ENCODE data around the gene ETNPPL. TPM values are rescaled to one million over a fixed set of nuclear protein-coding genes. Genes with fewer than 3 reads are reported as not detected.

ETNPPL gene
- polyA plus RNA-seq, 3 donors, result not detected

DNA sequence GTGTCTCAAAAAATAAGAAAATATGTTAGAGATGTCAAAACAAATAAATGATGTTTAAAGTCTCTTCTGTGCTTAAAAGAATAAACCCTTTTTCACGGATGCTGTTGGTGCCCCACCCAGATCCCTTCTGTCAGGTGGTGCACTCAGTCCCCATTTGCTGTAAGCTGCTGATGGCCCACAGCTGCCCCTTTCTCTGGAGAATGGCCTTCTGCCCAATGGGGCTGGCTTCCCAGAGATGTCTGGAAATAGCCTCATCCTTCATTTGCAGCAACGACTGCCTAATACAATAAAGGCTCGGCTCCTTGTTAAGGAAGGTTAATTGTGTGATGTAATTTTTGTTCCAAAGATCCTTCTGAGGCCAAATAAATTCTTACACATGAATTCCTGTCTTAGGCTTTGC is 31.8 kb downstream of the ETNPPL start:
- H3K36me3 ChIP-seq (replicated peaks in 1 of 2; ENCODE audit: control insufficient read depth in 1 of 2, insufficient read depth in 2 of 2, low read length in 2 of 2), result no peaks in the 10 kb centered on the region
- H3K27me3 Mint-ChIP-seq (ENCODE audit: low read depth in 3 of 3), result peaks cover 5 to 7% (median 5%) of the 10 kb centered on the region in 3 donors
- DNase-seq, result no peak
- H3K9ac ChIP-seq (ENCODE audit: insufficient read depth, low read length, poor library complexity, severe bottlenecking), result no peak overlapping the region
- H3K27ac Mint-ChIP-seq, result no peak overlapping the region
- TF ChIP-seq, protein P1, sequence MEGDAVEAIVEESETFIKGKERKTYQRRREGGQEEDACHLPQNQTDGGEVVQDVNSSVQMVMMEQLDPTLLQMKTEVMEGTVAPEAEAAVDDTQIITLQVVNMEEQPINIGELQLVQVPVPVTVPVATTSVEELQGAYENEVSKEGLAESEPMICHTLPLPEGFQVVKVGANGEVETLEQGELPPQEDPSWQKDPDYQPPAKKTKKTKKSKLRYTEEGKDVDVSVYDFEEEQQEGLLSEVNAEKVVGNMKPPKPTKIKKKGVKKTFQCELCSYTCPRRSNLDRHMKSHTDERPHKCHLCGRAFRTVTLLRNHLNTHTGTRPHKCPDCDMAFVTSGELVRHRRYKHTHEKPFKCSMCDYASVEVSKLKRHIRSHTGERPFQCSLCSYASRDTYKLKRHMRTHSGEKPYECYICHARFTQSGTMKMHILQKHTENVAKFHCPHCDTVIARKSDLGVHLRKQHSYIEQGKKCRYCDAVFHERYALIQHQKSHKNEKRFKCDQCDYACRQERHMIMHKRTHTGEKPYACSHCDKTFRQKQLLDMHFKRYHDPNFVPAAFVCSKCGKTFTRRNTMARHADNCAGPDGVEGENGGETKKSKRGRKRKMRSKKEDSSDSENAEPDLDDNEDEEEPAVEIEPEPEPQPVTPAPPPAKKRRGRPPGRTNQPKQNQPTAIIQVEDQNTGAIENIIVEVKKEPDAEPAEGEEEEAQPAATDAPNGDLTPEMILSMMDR (IDR thresholded peaks at IDR 0.05), result no peak
- no peak overlapping the region for H3K4me3 Mint-ChIP-seq
- no peaks in the 10 kb centered on the region for H3K27me3 ChIP-seq (ENCODE audit: control insufficient read depth in 2 of 2, insufficient read depth in 2 of 2, low read length in 2 of 2)
- peaks cover 0 to 22% (median 15%) of the 10 kb centered on the region in 7 donors for H3K9me3 Mint-ChIP-seq
- H3K27ac ChIP-seq (ENCODE audit: low read depth in 1 of 2, low read length in 2 of 2), result no peak overlapping the region
- peaks cover 0 to 12% of the 10 kb centered on the region in 2 donors for H3K9me3 ChIP-seq (replicated peaks in 1 of 2; ENCODE audit: control insufficient read depth in 1 of 2, insufficient read depth in 1 of 2, low read length in 2 of 2)
- intact Hi-C loops (cut with micrococcal nuclease), result no loop called here
- no peaks in the 10 kb centered on the region for H3K36me3 Mint-ChIP-seq
- no peaks in the 10 kb centered on the region for H3K4me1 Mint-ChIP-seq
- no peaks in the 10 kb centered on the region for H4K20me1 ChIP-seq (ENCODE audit: insufficient read depth, low read length)
- no peaks in the 10 kb centered on the region for H3K4me1 ChIP-seq (ENCODE audit: control insufficient read depth in 1 of 2, insufficient read depth in 2 of 2, low read length in 2 of 2)
- no peak overlapping the region for H2AFZ ChIP-seq (ENCODE audit: insufficient read depth, low read depth, low read length, poor library complexity, severe bottlenecking)
- no peaks in the 10 kb centered on the region for H3K79me2 ChIP-seq (ENCODE audit: insufficient read depth, low read length)
- H3K4me2 ChIP-seq (replicated peaks; ENCODE audit: extremely low read depth, low read length, poor library complexity, severe bottlenecking), result no peak overlapping the region
- 100% methylated on average over 1 of the region's 3 CpGs for WGBS (ENCODE audit: insufficient coverage)
- H3K4me3 ChIP-seq (replicated peaks in 1 of 3; ENCODE audit: low read depth in 2 of 3, low read length in 3 of 3), result no peak overlapping the region

DNA sequence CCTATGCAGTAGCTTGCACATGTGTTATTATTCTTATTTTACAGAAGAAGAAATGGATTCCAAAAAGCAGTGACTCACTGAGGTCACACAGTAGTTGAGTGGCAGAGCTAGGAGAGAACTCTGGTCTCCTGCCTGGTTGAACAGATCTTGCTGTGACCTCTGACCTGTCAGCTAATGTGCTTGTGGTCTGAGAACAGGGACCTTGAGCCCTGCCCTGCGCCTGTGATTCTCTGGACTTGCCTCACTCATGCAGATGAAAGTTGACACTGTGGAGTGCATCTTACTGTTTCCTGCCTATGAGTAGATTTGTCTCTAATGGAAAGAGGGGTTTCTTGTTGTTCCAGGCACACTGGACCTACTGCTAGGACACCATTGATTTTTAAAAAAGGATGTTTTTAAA is 32.3 kb downstream of the ETNPPL start:
- peaks cover 4 to 7% (median 5%) of the 10 kb centered on the region in 3 donors for H3K27me3 Mint-ChIP-seq (ENCODE audit: low read depth in 3 of 3)
- H3K4me1 Mint-ChIP-seq, result no peaks in the 10 kb centered on the region
- H3K9me3 Mint-ChIP-seq, result peaks cover 0 to 25% (median 19%) of the 10 kb centered on the region in 7 donors
- Histone ChIP-seq H3K27ac (ENCODE audit: low read depth in 1 of 2, low read length in 2 of 2) (no peak overlapping the region), H4K20me1 (ENCODE audit: insufficient read depth, low read length) (no peaks in the 10 kb centered on the region), H3K36me3 (replicated peaks in 1 of 2; ENCODE audit: control insufficient read depth in 1 of 2, insufficient read depth in 2 of 2, low read length in 2 of 2) (no peaks in the 10 kb centered on the region), H3K9ac (ENCODE audit: insufficient read depth, low read length, poor library complexity, severe bottlenecking) (no peak overlapping the region), H2AFZ (ENCODE audit: insufficient read depth, low read depth, low read length, poor library complexity, severe bottlenecking) (no peak overlapping the region), H3K9me3 (replicated peaks in 1 of 2; ENCODE audit: control insufficient read depth in 1 of 2, insufficient read depth in 1 of 2, low read length in 2 of 2) (peaks cover 0 to 16% of the 10 kb centered on the region in 2 donors), H3K4me1 (ENCODE audit: control insufficient read depth in 1 of 2, insufficient read depth in 2 of 2, low read length in 2 of 2) (no peaks in the 10 kb centered on the region), H3K4me2 (replicated peaks; ENCODE audit: extremely low read depth, low read length, poor library complexity, severe bottlenecking) (no peak overlapping the region), H3K4me3 (replicated peaks in 1 of 3; ENCODE audit: low read depth in 2 of 3, low read length in 3 of 3) (no peak overlapping the region), H3K79me2 (ENCODE audit: insufficient read depth, low read length) (no peaks in the 10 kb centered on the region), H3K27me3 (ENCODE audit: control insufficient read depth in 2 of 2, insufficient read depth in 2 of 2, low read length in 2 of 2) (no peaks in the 10 kb centered on the region)
- no peaks in the 10 kb centered on the region for H3K36me3 Mint-ChIP-seq
- no peak for DNase-seq
- TF ChIP-seq, protein P1 (IDR thresholded peaks at IDR 0.05), result no peak
- H3K27ac Mint-ChIP-seq, result no peak overlapping the region
- H3K4me3 Mint-ChIP-seq, result no peak overlapping the region
- WGBS (ENCODE audit: insufficient coverage), result 100% methylated on average over 1 of the region's 1 CpG
- intact Hi-C loops (cut with micrococcal nuclease), result no loop called here

All from CD14-positive monocyte (primary cell).